Activated naive CD8-positive, alpha-beta T cell (primary cell): Measurements from ENCODE around the gene LNX2.

Source experiments
- H3K27ac Mint-ChIP-seq: one replicate; pipeline ENCODE4 v1.8.0; 2021; ENCODE audit warnings: mixed read lengths
- H3K27me3 Mint-ChIP-seq: one replicate; pipeline ENCODE4 v1.8.0; 2021; ENCODE audit warnings: mixed read lengths
- H3K36me3 Mint-ChIP-seq: one replicate; pipeline ENCODE4 v1.8.0; 2021; ENCODE audit warnings: mixed read lengths
- H3K4me1 Mint-ChIP-seq: one replicate; pipeline ENCODE4 v1.8.0; 2021; ENCODE audit warnings: low read depth, mixed read lengths
- H3K4me3 Mint-ChIP-seq: one replicate; pipeline ENCODE4 v1.8.0; 2021; ENCODE audit warnings: mild to moderate bottlenecking, mixed read lengths
- H3K9me3 Mint-ChIP-seq: one replicate; pipeline ENCODE4 v1.8.0; 2021; ENCODE audit warnings: low read depth, mixed read lengths

Gene LNX2

GRCh38 chr13:27620377-27621115 is at the start of gene LNX2:
LNX2 (minus strand) TSS chr13:27620529; CDS start chr13:27581703, 38,826 bp downstream.
- H3K4me1 Mint-ChIP-seq = peaks cover 61% of the 10 kb centered on the region
- H3K36me3 Mint-ChIP-seq = peaks cover 16% of the 10 kb centered on the region
- H3K27ac Mint-ChIP-seq = peak within 1 kb of the TSS; percentile 91

GRCh38 chr13:27667946-27668345 is 47.6 kb upstream of the LNX2 start:
- Mint-ChIP-seq H3K27me3 (no peaks in the 10 kb centered on the region), H3K4me3 (no peak overlapping the region), H3K4me1 (no peaks in the 10 kb centered on the region), H3K36me3 (no peaks in the 10 kb centered on the region), H3K9me3 (no peaks in the 10 kb centered on the region), H3K27ac (no peak overlapping the region)

More at GRCh38 chr13:27620377-27621115, at the start of gene LNX2:
- H3K9me3 Mint-ChIP-seq = no peaks in the 10 kb centered on the region
- H3K4me3 Mint-ChIP-seq = peak within 1 kb of the TSS; percentile 95
- no peaks in the 10 kb centered on the region for H3K27me3 Mint-ChIP-seq

DNA sequence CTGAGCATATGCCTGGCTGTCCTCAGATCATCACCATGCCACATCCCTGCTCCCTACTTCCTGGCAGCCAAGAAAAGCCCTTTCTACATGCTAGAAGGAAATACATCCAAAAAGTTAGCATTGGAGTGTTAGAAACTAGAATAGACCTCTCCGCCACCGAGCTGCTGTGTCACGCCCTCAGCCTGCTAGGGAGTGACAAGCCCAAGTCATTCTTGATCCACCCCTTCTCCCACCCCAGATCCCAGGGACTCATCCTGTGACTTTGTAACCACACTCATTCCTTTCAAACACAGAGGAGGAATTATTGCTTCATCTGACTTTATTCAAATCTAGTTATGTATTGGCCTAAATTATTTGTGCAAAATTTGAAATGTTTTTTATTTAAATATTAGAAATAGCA is 46.6 kb upstream of the LNX2 start:
- Mint-ChIP-seq H3K36me3 (no peaks in the 10 kb centered on the region), H3K27ac (no peak overlapping the region), H3K4me1 (no peaks in the 10 kb centered on the region), H3K9me3 (no peaks in the 10 kb centered on the region), H3K4me3 (no peak overlapping the region), H3K27me3 (no peaks in the 10 kb centered on the region)

DNA sequence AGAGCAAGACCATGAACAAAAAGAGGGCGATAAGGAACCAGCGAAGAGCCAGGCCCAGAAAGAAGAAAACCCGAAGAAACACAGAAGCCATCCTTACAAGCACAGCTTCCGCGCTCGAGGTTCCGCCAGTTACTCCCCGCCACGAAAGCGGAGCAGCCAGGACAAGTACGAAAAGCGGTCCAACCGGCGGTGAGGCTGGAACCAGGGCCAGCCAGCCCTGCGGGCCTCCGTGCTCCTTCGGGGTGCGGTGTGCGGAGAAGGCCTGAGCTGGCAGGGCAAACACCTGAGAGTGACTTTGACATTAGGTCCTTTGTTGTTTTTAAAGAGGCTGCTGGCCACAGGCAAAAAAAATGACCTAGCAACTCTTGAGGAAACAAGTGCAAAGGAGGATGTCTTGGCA is 45.4 kb upstream of the LNX2 start:
- no peak overlapping the region for H3K27ac Mint-ChIP-seq
- no peaks in the 10 kb centered on the region for H3K4me1 Mint-ChIP-seq
- no peak overlapping the region for H3K4me3 Mint-ChIP-seq
- no peaks in the 10 kb centered on the region for H3K9me3 Mint-ChIP-seq
- H3K36me3 Mint-ChIP-seq = no peaks in the 10 kb centered on the region
- H3K27me3 Mint-ChIP-seq = no peaks in the 10 kb centered on the region

DNA sequence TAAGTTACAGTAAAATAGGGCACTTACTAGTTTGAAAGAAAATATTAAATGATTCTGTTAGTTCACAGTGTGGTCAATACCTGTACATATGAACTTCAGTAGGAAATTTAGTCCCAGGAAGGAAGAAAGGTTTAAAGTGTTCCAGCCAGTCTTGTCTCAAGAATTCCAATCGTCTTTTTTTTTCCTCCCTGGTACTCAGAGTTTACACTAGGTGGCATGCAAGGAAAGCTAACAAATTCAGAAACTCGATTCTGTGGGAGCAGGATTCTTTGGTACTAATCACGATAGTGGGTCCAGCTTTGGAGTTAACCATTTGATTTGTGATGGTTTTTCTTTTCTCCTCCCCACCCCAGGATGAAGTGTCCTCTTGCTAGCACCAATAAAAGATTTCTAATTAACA is 45.0 kb upstream of the LNX2 start:
- no peaks in the 10 kb centered on the region for H3K36me3 Mint-ChIP-seq
- no peaks in the 10 kb centered on the region for H3K27me3 Mint-ChIP-seq
- H3K9me3 Mint-ChIP-seq = no peaks in the 10 kb centered on the region
- no peak overlapping the region for H3K4me3 Mint-ChIP-seq
- peaks cover 2% of the 10 kb centered on the region for H3K4me1 Mint-ChIP-seq
- no peak overlapping the region for H3K27ac Mint-ChIP-seq

DNA sequence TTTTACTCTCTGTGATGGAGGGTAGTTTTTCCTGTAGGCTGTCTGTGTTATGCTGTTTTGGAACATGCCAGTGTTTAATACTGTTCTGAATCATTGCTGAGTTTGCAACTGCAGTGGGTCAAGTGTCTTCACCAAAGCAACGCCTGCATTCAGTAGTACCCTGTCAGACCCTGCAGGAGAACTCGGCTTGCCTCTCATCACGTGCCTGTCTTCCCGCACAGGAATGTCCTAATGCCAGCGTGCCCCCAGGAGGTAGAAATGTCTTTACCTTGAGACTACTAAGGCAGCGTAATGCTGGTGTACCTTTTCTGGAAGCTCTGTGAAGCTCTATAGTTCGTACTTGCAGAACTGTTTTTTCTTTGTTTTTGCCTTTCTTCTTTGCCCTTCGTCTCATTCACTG is 43.6 kb upstream of the LNX2 start:
- no peak overlapping the region for H3K27ac Mint-ChIP-seq
- no peaks in the 10 kb centered on the region for H3K27me3 Mint-ChIP-seq
- H3K36me3 Mint-ChIP-seq = no peaks in the 10 kb centered on the region
- H3K4me1 Mint-ChIP-seq = peaks cover 3% of the 10 kb centered on the region
- no peaks in the 10 kb centered on the region for H3K9me3 Mint-ChIP-seq
- no peak overlapping the region for H3K4me3 Mint-ChIP-seq

DNA sequence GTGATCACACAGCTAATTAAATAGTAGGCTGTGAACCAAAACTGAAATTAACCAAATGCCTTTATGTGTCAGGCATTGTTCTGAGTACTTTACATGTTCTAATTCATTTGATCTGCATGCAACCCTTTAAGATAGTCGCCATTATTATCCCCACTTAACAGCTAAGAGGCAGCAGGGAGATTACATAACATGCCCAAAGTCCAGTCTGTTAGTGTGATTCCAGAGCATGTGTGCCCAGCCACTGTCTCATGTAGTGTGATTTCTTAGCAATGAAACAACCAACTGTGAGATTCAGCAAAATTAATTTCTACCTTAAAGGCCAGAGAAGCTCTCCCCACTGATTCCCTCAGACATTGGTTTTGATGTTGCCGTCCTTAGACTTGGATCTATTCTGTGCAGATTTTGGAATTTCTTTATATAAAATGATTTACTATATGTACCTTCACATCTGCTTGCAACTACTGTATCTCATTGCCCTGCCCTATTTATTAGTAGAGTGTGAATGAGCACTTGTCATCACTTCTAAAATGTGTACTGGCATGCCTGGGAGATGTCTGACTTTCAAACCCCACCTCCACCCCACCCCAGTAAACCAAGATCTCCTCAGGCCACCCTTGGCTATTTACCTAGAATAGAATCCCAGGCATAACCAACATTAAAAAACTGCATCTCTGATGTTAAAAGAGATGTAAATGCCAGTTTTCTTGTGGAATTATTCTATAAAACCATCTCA is 42.6 kb upstream of the LNX2 start:
- H3K9me3 Mint-ChIP-seq = no peaks in the 10 kb centered on the region
- H3K27me3 Mint-ChIP-seq = no peaks in the 10 kb centered on the region
- peaks cover 3% of the 10 kb centered on the region for H3K4me1 Mint-ChIP-seq
- H3K4me3 Mint-ChIP-seq = no peak overlapping the region
- no peak overlapping the region for H3K27ac Mint-ChIP-seq
- H3K36me3 Mint-ChIP-seq = no peaks in the 10 kb centered on the region

- no peaks in the 10 kb centered on the region for H3K27me3 Mint-ChIP-seq
- no peaks in the 10 kb centered on the region for H3K36me3 Mint-ChIP-seq
- H3K9me3 Mint-ChIP-seq = no peaks in the 10 kb centered on the region
- no peak overlapping the region for H3K4me3 Mint-ChIP-seq
- no peak overlapping the region for H3K27ac Mint-ChIP-seq
- peaks cover 3% of the 10 kb centered on the region for H3K4me1 Mint-ChIP-seq
Measured at GRCh38 chr13:27661017-27661416, 40.7 kb upstream of the LNX2 start.

GRCh38 chr13:27660511-27660910 is 40.2 kb upstream of the LNX2 start:
- Mint-ChIP-seq H3K36me3 (no peaks in the 10 kb centered on the region), H3K4me1 (peaks cover 3% of the 10 kb centered on the region), H3K27ac (peak overlapping the region; percentile 46), H3K9me3 (no peaks in the 10 kb centered on the region), H3K27me3 (no peaks in the 10 kb centered on the region), H3K4me3 (no peak overlapping the region)

- peaks cover 5% of the 10 kb centered on the region for H3K4me1 Mint-ChIP-seq
- H3K27ac Mint-ChIP-seq = no peak overlapping the region
- H3K4me3 Mint-ChIP-seq = no peak overlapping the region
- H3K9me3 Mint-ChIP-seq = no peaks in the 10 kb centered on the region
- H3K27me3 Mint-ChIP-seq = no peaks in the 10 kb centered on the region
- peaks cover 2% of the 10 kb centered on the region for H3K36me3 Mint-ChIP-seq
Measured at GRCh38 chr13:27659145-27659865, 39.0 kb upstream of the LNX2 start.

- no peaks in the 10 kb centered on the region for H3K9me3 Mint-ChIP-seq
- peaks cover 5% of the 10 kb centered on the region for H3K4me1 Mint-ChIP-seq
- H3K27ac Mint-ChIP-seq = no peak overlapping the region
- no peak overlapping the region for H3K4me3 Mint-ChIP-seq
- H3K27me3 Mint-ChIP-seq = no peaks in the 10 kb centered on the region
- peaks cover 4% of the 10 kb centered on the region for H3K36me3 Mint-ChIP-seq
Measured at GRCh38 chr13:27658546-27658945, 38.2 kb upstream of the LNX2 start.

GRCh38 chr13:27657724-27658123 is 37.4 kb upstream of the LNX2 start:
- Mint-ChIP-seq H3K4me3 (no peak overlapping the region), H3K27ac (no peak overlapping the region)

DNA sequence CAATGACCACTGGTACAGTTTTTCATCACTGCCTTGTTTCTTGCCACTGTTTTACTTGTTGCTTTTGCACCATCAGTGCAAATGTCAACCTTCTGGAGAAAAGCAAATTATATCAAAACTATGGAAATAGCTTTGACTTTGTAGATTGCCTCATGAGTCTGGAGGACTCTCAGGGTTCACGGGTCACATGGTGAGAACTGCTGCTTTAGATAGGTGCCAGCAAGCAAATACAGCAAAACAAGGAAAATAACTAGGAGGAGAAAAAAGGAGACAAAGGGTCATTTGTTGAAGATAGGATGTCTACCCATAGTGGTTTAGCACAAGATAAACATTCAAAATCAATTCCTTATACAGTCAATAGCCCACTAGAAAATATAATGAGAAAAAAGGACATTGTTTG is 34.5 kb upstream of the LNX2 start:
- Mint-ChIP-seq H3K9me3 (peaks cover 4% of the 10 kb centered on the region), H3K27ac (no peak overlapping the region), H3K4me3 (no peak overlapping the region), H3K27me3 (no peaks in the 10 kb centered on the region), H3K36me3 (peaks cover 22% of the 10 kb centered on the region), H3K4me1 (peaks cover 2% of the 10 kb centered on the region)

More at GRCh38 chr13:27657724-27658123, 37.4 kb upstream of the LNX2 start:
- Mint-ChIP-seq H3K36me3 (peaks cover 6% of the 10 kb centered on the region), H3K9me3 (no peaks in the 10 kb centered on the region), H3K4me1 (peaks cover 5% of the 10 kb centered on the region), H3K27me3 (no peaks in the 10 kb centered on the region)

DNA sequence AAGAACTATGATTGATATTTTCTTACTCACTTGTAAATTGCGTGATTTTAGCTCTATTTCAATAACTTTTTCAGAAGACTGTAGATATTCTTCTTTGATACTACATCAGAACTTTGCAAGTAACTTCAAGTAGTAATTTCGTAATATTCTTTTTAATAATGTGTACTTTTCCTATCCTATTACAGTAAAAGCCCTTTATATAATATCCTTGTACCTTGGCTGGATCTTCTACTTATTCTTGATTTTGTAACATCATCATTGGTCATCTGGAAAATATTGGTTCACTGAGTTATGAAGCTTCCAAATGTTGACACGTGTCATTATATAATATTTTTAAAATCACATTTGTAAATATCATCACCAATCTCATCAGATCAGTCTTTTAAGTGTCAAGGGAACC is 33.7 kb upstream of the LNX2 start:
- Mint-ChIP-seq H3K36me3 (peaks cover 28% of the 10 kb centered on the region), H3K27me3 (no peaks in the 10 kb centered on the region), H3K9me3 (peaks cover 4% of the 10 kb centered on the region), H3K27ac (no peak overlapping the region), H3K4me1 (peaks cover 2% of the 10 kb centered on the region), H3K4me3 (no peak overlapping the region)

DNA sequence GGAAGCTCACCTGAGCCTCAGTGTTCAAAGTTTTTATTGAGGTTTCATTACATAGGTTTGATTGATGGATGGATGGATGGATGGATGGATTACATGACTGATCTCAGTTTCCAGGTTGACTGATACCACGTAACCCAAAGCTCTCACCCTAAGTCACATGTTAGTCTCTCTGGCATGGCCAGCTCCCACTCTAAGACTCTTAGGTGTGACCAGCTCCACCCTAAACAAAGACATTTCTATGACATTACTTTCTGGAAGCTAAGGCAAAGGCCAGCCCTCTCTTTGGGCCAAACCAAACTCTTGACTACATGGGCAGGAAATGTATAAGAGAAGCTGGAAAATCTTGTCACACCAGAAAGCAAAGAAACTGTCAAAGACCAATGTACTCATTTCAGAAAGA is 30.0 kb upstream of the LNX2 start:
- peaks cover 4% of the 10 kb centered on the region for H3K9me3 Mint-ChIP-seq
- H3K4me1 Mint-ChIP-seq = peaks cover 5% of the 10 kb centered on the region
- peaks cover 41% of the 10 kb centered on the region for H3K36me3 Mint-ChIP-seq
- H3K27me3 Mint-ChIP-seq = no peaks in the 10 kb centered on the region
- H3K4me3 Mint-ChIP-seq = no peak overlapping the region
- H3K27ac Mint-ChIP-seq = no peak overlapping the region
